NCI-H446 (cell line): ENCODE measurements around the gene SAMM50.

Source experiments
- DNase-seq, 2 experiments: peaks; one replicate each; lab custom pipeline; 2025; lab: John Stamatoyannopoulos, UW

Gene SAMM50

GRCh38 chr22:43955040-43955882 lies at the start of gene SAMM50:
TSS of gene SAMM50 (plus strand) at chr22:43955442. CDS start at chr22:43955578, 136 bp downstream.
- DNase-seq, result peak; percentile 80 to 91

DNA sequence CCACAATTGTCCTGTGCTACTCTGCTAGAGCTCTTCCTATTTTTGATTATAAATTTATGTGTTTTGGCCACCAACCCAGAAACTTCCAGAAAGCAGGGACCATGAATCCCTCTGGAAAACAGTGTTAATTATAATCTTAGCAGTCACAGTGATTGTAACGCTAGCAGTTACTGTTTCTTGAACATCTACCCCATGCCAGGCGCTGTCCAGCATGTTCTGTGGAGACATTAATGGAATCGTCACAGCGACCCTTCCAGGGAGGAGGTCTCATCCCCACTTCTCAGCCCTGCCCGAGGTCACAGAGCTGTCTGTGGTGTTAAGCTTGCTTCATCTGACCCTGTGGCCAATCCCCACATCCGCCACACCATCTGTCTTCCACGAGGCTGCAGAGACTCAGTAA lies 49.6 kb upstream of the SAMM50 start:
- no peak for DNase-seq

DNA sequence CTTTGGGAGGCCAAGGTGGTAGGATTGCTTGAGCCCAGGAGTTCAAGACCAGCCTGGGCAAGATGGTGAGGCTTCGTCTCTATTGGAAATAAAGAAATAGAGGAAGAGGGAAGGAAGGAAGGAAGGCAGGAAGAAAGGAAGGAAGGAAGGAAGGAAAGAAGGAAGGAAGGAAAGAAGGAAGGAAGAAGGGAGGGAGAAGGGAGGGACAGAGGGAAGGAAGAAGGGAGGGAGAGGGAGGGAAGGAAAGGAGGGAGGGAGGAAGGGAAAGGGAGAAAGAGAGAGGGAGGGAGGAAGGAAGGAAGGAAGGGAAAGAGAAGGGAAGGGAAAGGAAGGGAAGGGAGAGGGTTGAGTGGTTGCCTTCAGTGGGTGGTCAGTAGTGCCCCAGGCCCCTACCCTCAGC lies 45.5 kb upstream of the SAMM50 start:
- DNase-seq, result no peak

DNA sequence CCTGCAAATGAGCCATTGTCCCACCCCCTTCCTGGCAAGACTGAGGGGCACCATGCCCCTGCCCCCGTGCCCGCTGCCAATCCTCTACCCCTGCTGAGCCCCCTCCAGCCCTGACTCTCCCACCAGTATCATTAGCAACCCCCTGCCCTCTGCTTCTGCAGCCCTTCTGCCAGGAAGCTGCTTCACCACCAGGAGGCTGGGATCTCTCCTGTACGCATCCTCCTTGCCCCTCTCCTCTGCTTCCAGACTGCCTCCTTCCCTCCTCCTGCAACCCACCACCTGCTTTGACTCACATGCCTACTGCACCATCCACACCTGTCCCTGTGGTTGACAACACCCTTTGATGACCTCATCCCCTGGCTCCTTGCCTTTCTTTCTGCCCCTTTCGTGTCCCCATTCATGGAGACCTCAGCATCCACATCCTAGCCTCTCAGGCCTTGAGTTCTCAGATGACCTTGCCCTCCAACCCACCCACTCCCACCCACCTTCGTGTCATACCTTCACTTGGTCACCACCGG lies 45.0 kb upstream of the SAMM50 start:
- no peak for DNase-seq

- no peak for DNase-seq
Measured at GRCh38 chr22:43911351-43911750, 43.9 kb upstream of the SAMM50 start.

DNA sequence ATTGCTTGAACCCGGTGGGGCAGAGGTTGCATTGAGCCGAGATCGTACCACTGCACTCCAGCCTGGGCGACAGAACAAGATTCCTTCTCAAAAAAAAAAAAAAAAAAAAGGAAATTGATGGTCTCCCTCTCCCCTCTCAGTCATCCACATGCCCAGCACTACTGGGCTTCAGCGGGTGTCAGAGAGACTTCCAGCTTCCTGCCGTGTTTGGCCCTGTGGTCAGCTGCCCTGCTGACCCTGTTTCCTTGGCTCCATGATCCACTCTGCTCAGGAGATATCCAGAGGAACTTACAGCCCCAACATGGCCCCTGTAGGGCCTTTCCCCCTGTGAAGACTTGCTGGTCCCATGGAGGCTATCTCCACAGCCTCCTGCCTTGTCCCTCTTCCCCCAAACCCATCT lies 37.7 kb upstream of the SAMM50 start:
- no peak for DNase-seq

DNA sequence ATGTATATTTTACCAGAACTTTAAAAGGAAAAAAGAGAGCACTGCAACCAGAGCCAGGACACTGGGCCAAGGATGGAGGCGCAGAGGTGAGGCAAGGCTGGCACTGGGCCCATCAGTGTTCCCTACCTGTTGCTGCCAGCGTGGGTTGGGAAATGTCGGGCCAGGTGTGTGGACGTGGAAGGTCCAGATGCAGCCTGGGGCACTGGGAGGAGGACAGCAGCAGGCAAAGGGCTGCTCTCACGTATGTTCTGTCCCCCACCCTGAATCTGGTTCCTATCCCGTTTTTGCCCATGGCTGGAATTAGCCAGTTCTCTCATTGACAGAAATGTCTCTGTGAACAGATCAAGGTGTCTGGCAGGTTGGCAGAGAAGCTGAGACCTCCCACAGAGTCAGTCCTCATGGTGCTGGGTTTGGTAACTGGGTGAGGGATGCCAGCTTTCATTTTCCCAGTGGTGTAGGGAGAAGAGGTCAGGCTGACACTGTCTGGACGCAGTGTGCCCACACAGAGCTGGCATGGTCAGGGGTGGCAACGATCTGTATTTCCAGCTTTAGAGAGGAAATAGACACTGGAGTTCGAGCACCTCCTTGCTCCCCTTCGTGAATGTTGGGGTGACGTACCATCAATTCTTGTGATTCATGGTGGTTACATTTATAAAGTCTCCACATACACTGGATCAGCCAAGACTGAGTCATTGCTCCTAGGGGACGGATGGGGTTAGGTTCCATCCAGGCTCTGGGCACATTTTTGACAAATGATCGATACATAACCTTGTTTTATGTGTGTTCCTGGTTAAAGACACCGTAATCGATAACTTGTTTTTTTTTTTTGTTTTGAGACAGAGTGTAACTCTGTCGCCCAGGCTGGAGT lies 35.9 kb upstream of the SAMM50 start:
- no peak for DNase-seq

GRCh38 chr22:43921370-43921769 lies 33.9 kb upstream of the SAMM50 start:
- no peak for DNase-seq

DNA sequence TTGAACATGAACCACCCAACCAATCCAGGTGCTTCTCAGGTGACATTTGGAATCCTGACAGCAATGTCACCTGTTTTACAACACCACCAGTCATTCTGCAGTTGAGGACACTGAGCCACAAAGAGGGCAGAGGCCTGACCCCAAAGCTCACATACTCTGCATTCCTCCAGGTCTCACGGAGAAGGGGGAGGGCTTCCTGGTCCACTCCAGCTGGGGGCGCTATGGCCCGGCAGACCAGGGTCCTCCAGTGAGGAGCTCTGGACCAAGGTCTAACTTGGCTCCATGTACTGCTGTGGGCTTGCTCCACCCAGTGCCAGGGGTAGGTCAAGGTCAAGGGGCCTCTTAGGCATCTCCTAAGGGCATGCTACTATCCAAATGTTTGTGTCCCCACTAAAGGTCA lies 33.1 kb upstream of the SAMM50 start:
- DNase-seq, result no peak

DNA sequence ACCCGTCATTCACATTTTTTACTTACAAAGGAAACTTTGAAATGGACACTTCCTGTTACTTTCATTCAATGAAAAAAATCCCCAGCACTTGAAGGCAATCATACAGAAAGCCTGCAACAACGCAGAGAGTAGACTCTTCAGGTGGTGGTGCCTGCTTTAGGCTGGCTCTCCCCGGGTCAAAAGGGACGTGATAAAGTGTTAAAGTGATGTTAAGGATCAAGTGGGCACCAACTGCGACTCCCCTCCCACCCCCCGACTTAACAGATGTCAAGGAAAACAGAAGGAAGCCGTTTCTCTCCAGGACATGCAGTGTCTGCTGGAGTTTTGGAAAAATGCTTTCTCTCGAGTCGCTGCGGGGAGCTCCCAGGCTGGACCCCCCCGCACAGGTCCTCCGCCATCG lies 32.1 kb upstream of the SAMM50 start:
- no peak for DNase-seq

DNA sequence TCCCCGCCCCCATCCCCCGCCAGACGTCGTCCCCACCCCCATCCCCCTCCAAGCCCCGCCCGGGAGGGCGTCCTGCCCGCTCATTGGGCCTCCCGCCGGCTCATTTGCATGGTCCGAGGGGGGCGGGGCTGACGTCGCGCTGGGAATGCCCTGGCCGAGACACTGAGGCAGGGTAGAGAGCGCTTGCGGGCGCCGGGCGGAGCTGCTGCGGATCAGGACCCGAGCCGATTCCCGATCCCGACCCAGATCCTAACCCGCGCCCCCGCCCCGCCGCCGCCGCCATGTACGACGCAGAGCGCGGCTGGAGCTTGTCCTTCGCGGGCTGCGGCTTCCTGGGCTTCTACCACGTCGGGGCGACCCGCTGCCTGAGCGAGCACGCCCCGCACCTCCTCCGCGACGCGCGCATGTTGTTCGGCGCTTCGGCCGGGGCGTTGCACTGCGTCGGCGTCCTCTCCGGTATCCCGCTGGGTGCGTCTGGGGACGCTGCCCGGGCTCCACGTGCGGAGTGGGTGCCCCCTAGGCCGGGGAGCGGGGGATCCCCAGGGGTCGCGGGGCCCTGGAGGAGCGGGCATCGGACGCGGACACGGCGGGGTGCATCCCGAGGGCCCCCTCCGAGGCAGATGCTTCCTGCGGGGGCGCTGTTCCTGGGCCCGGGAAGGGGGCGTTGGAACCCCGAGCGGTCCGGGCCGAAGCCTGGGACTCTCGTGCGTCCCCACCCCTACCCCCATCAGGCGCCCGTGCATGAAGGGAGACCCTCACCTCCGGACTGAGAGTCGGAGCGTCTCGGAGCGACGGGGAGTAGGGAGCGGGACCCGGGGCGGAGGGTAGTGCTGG lies 31.4 kb upstream of the SAMM50 start, which contains the start of gene PNPLA3:
TSS of gene PNPLA3 (plus strand) at position 175 of the 834 bp plus-strand sequence. CDS start at position 282, 107 bp downstream.
- peak; percentile 62 to 90 for DNase-seq

DNA sequence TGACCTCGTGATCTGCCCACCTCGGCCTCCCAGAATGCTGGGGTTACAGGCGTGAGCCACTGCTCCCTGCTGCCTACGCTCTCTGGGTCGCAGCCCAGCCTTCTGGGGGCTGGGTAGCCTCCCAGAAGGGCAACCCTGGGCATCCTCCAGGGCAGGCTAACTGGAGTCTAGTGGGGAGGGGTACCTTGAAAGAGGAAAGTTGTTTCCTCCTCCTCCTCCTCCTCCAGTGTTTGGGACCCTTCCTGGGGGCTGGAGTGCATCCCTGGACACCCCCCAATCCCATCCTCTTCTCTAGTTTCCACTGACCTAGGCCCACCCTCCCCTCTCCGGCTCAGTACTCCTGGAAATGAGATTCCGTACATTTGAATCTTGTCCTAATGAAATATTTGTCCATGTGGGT lies 30.4 kb upstream of the SAMM50 start:
- no peak for DNase-seq

GRCh38 chr22:43925433-43926348 lies 29.6 kb upstream of the SAMM50 start:
- no peak for DNase-seq

- no peak for DNase-seq
Measured at GRCh38 chr22:43926349-43926710, 28.9 kb upstream of the SAMM50 start.

- DNase-seq, result no peak
Measured at GRCh38 chr22:43928468-43928867, 26.8 kb upstream of the SAMM50 start.

DNA sequence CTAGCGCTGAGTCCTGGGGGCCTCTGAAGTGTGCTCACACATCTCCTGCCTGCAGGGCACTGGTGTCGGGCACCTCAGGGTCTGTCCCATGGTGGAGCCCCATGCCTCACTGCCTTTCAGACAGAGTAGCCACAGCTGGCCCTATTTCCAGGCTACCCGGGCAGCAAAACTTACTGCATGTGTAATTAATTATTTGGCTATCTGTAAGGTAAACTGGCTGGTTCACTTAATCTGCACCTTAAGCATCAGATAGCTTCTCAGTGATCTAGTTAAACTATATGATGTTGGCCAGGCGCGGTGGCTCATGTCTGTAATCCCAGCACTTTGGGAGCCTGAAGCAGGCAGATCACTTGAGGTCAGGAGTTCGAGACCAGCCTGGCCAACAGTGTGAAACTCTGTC lies 26.3 kb upstream of the SAMM50 start:
- DNase-seq, result no peak

GRCh38 chr22:43931771-43932170 lies 23.5 kb upstream of the SAMM50 start:
- DNase-seq, result no peak

DNA sequence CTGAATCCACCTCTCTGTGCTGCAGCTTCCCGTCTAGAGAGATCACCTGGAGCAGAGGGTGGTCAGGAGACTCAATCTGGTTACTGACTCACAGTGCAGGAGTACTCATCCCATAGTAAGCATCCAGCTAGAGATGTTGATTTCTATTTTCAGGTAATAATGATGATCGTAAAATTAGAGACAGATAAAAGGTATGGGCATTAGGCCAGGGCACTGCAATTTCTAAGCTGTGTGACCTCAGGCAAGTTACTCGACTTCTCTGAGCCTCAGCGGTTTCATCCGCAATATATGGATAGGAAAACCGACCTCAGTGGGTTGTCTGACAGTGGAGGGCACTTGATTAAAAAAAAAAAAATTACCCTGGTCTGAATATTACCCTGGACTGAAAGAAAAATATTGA lies 13.8 kb upstream of the SAMM50 start:
- DNase-seq, result no peak

DNA sequence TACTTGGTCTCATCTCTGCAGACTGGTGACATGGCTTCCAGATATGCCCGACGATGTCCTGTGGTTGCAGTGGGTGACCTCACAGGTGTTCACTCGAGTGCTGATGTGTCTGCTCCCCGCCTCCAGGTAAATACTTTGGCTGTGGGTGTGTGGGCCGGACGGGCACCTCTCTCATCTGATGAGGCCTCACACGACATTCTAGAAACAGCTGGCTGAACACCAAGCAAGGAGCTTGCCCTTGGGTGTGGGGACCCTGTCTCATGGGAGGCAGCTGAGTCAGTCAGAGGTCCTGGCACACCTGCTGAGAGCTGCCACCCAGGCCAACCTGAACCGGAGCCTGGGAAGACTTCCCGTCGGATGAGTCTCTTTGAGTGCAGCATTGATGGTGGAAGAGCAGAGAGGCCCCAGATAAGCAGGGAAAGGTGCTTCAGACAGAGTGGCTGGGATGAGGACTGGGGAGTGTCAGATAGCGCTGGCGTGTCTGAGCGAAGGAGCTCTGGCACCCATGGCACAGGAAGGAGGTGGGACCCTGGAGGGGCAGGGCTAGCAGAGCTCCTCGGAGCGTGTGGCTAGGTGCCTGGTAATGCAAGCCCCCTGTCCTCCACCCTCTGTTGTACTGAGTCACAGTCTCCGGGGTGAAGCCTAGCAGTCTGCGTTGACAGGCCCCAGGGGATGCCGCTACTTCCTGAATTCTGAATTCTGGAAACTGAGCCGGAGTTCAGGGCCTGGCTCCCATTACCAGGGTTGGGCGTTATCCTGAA lies 10.4 kb upstream of the SAMM50 start:
- DNase-seq, result no peak
